PFSK-1 (cell line): Measurements from ENCODE around the gene SLC16A11.

Experiments
- POLR2AphosphoS5 ChIP-seq: IDR thresholded peaks from 2 replicates; pipeline ENCODE4 v1.6.1; 2012; ENCODE audit warnings: low read depth, mild to moderate bottlenecking, control low read depth, low read length, moderate library complexity
- REST ChIP-seq, 2 experiments: IDR thresholded peaks; 2 replicates each; pipeline versions ENCODE4 v1.6.1 to v1.8.0; 2011 to 2012; ENCODE audit warnings: low read depth in 2 of 2, low read length in 2 of 2, control low read depth in 1 of 2, inconsistent platforms in 1 of 2, mild to moderate bottlenecking in 1 of 2, moderate library complexity in 1 of 2; ENCODE audit not compliant: insufficient read depth in 1 of 2
- SIN3A ChIP-seq: IDR thresholded peaks from 2 replicates; pipeline ENCODE4 v1.6.1; 2012; ENCODE audit warnings: mild to moderate bottlenecking, low read length, moderate library complexity, borderline replicate concordance; ENCODE audit not compliant: insufficient read depth
- TAF1 ChIP-seq: IDR thresholded peaks from 2 replicates; pipeline ENCODE4 v1.6.1; 2012; ENCODE audit warnings: low read length, control low read depth, borderline replicate concordance; ENCODE audit not compliant: insufficient read depth

GRCh38 chr17:7004398-7005253 lies 39.3 kb downstream of the SLC16A11 start:
- TF ChIP-seq TAF1 = no peak
- TF ChIP-seq POLR2AphosphoS5 = no peak
- TF ChIP-seq SIN3A = no peak
- TF ChIP-seq REST (IDR thresholded peaks at IDR 0.05; ENCODE audit: insufficient read depth in 1 of 2, low read depth in 2 of 2, low read length in 2 of 2) = no peak
